SK-N-SH (cell line): ENCODE results near the gene MYO9B. TPM values are rescaled to one million over a fixed set of nuclear protein-coding genes. Genes with fewer than 3 reads are reported as not detected.
"Not testable (repeated sequence)": the region's sequence is repeated elsewhere in the genome, so short reads cannot be mapped to it uniquely, and the experiment has no call there.

Experiments used
- CTCF ChIA-PET: fragments of 300-600, 350-600 bp; formaldehyde crosslinking; extraction: SDS; loops from one replicate; lab custom pipeline; 2021; lab: Yijun Ruan, JAX
- POLR2A ChIA-PET: fragments of 350-600 bp; sonication (Branson Sonifier 250); formaldehyde crosslinking; extraction: SDS; loops from one replicate; lab custom pipeline; 2020; ENCODE audit warnings: antibody characterized with exemption, inconsistent platforms; lab: Yijun Ruan, JAX
- DNase-seq: peaks from one replicate; pipeline ENCODE4 v3.0.0; 2012
- H2AFZ ChIP-seq: fragments of 200-600 bp; sonication (generic); 2 replicates; pipeline ENCODE4 v1.8.1; 2016; ENCODE audit warnings: antibody characterized with exemption, mild to moderate bottlenecking, low read depth
- H3F3A ChIP-seq: fragments of 200-600 bp; sonication (generic); replicated peaks from 2 replicates; pipeline ENCODE3; 2016; ENCODE audit warnings: antibody characterized with exemption, mild to moderate bottlenecking; ENCODE audit not compliant: insufficient read depth
- H3K27ac ChIP-seq, 2 experiments: fragments of 200-500 bp in 1 of 2; fragments of 200-600 bp in 1 of 2; sonication (Bioruptor generic) in 1 of 2; sonication (generic), shearing (Covaris generic) in 1 of 2; 2 replicates each; pipeline versions ENCODE4 v1.5.1 to v1.6.1; 2014 to 2016; ENCODE audit warnings: low read depth in 2 of 2, inconsistent platforms in 1 of 2, low read length in 1 of 2, mild to moderate bottlenecking in 1 of 2, mixed read lengths in 1 of 2
- H3K27me3 ChIP-seq: fragments of 200-600 bp; sonication (generic), shearing (Covaris generic); 2 replicates; pipeline ENCODE4 v1.6.1; 2016; ENCODE audit warnings: mixed run types; ENCODE audit not compliant: insufficient read depth
- H3K36me3 ChIP-seq, 2 experiments: fragments of 200-500 bp in 1 of 2; fragments of 200-600 bp in 1 of 2; sonication (Bioruptor generic) in 1 of 2; sonication (generic) in 1 of 2; replicated peaks in 1 of 2; 2 replicates each; pipeline versions ENCODE3 to v1.5.1; 2014 to 2016; ENCODE audit warnings: low read length in 1 of 2, mild to moderate bottlenecking in 1 of 2; ENCODE audit not compliant: insufficient read depth in 2 of 2, control insufficient read depth in 1 of 2
- H3K4me1 ChIP-seq, 2 experiments: fragments of 200-500 bp in 1 of 2; fragments of 200-600 bp in 1 of 2; sonication (Bioruptor generic) in 1 of 2; sonication (generic), shearing (Covaris generic) in 1 of 2; 2 replicates each; pipeline versions ENCODE4 v1.5.1 to v1.6.1; 2014 to 2016; ENCODE audit warnings: low read depth in 1 of 2, low read length in 1 of 2, mixed run types in 1 of 2; ENCODE audit not compliant: insufficient read depth in 2 of 2, control insufficient read depth in 1 of 2
- H3K4me2 ChIP-seq: fragments of 200-600 bp; sonication (generic), shearing (Covaris generic); 2 replicates; pipeline ENCODE4 v1.6.1; 2017; ENCODE audit warnings: mixed run types
- H3K4me3 ChIP-seq, 2 experiments: fragments of 200-500 bp in 1 of 2; fragments of 200-600 bp in 1 of 2; sonication (Bioruptor generic) in 1 of 2; sonication (generic), shearing (Covaris generic) in 1 of 2; 2 replicates each; pipeline versions ENCODE4 v1.5.1 to v1.8.1; 2014 to 2016; ENCODE audit warnings: low read depth in 2 of 2, inconsistent platforms in 1 of 2, low read length in 1 of 2, mild to moderate bottlenecking in 1 of 2, mixed read lengths in 1 of 2, moderate library complexity in 1 of 2
- H3K79me2 ChIP-seq: fragments of 200-600 bp; sonication (generic); 2 replicates; pipeline ENCODE4 v1.8.1; 2017; ENCODE audit warnings: mild to moderate bottlenecking; ENCODE audit not compliant: insufficient read depth
- H3K9ac ChIP-seq: fragments of 200-600 bp; sonication (generic); 2 replicates; pipeline ENCODE4 v1.6.1; 2017; ENCODE audit warnings: mixed run types
- H3K9me2 ChIP-seq: fragments of 200-600 bp; sonication (generic); 2 replicates; pipeline ENCODE4 v1.6.1; 2017; ENCODE audit warnings: mixed run types
- H3K9me3 ChIP-seq: fragments of 200-600 bp; sonication (generic); 2 replicates; pipeline ENCODE4 v1.6.1; 2017; ENCODE audit warnings: mixed run types, mild to moderate bottlenecking, moderate library complexity
- H4K20me1 ChIP-seq: fragments of 200-600 bp; sonication (generic); 2 replicates; pipeline ENCODE4 v1.6.1; 2017; ENCODE audit warnings: mild to moderate bottlenecking, mixed run types; ENCODE audit not compliant: insufficient read depth
- EZH2phosphoT487 ChIP-seq: fragments of 200-600 bp; sonication (generic); IDR thresholded peaks from 2 replicates; pipeline ENCODE4 v1.6.1; 2017; ENCODE audit warnings: low read depth, mixed run types, mild to moderate bottlenecking, antibody characterized with exemption, moderate library complexity, borderline replicate concordance
- FOXJ3 ChIP-seq: sonication (generic); formaldehyde crosslinking; IDR thresholded peaks from 2 replicates; pipeline ENCODE4 v1.5.1; 2020; ENCODE audit warnings: mild to moderate bottlenecking, missing genetic modification reagents
- FOXM1 ChIP-seq: IDR thresholded peaks from 2 replicates; pipeline ENCODE4 v1.4.0; 2012; ENCODE audit warnings: low read depth, mild to moderate bottlenecking
- GABPA ChIP-seq: IDR thresholded peaks from 2 replicates; pipeline ENCODE4 v1.4.0; 2012; ENCODE audit warnings: low read depth, mild to moderate bottlenecking
- GATA2 ChIP-seq: sonication (generic); formaldehyde crosslinking; IDR thresholded peaks from 2 replicates; pipeline ENCODE4 v1.5.0; 2020; ENCODE audit warnings: mild to moderate bottlenecking, missing genetic modification reagents
- NRF1 ChIP-seq: IDR thresholded peaks from 2 replicates; pipeline ENCODE4 v1.6.1; 2012; ENCODE audit warnings: low read depth, mild to moderate bottlenecking, low read length
- RAD21 ChIP-seq: IDR thresholded peaks from 2 replicates; pipeline ENCODE4 v1.6.1; 2012; ENCODE audit warnings: mild to moderate bottlenecking, low read length
- RXRA ChIP-seq: IDR thresholded peaks from 2 replicates; pipeline ENCODE4 v1.4.0; 2012; ENCODE audit warnings: low read depth, mild to moderate bottlenecking, borderline replicate concordance
- TCF12 ChIP-seq: IDR thresholded peaks from 2 replicates; pipeline ENCODE4 v1.4.0; 2012
- WGBS: methylation state at CpG from one replicate; pipeline ENCODE4 v1.1.6; 2017; ENCODE audit warnings: low lambda C conversion rate; 5-methylcytosine and 5-hydroxymethylcytosine counted together
- polyA plus RNA-seq, 3 experiments: library from polyadenylated mRNA; depleted of rRNA; stranded (reverse); fragments of >200 nt; gene quantifications; 2 replicates each; pipeline ENCODE4 v1.2.3, GENCODE V29; 2012
- TF ChIP-seq, protein P1 (sequence below): IDR thresholded peaks from 2 replicates; pipeline ENCODE4; 2012
- TF ChIP-seq, protein P2 (sequence below): fragments of 200-600 bp; sonication (generic); IDR thresholded peaks from 2 replicates; pipeline ENCODE4 v1.6.1; 2017; ENCODE audit warnings: antibody characterized with exemption, mild to moderate bottlenecking, moderate library complexity
- TF ChIP-seq, protein P3 (sequence below): fragments of 150-350 bp; IDR thresholded peaks from 2 replicates; pipeline ENCODE4 v1.6.1; 2017; ENCODE audit warnings: antibody characterized with exemption, low read length, low read depth, borderline replicate concordance
- TF ChIP-seq, protein P4 (sequence below): IDR thresholded peaks from 2 replicates; pipeline ENCODE4 v1.4.0; 2012; ENCODE audit warnings: low read depth, borderline replicate concordance

Gene MYO9B
- polyA plus RNA-seq, 1 of the 3 experiments (the other 2 are of a cell fraction) = 37.6 TPM

DNA sequence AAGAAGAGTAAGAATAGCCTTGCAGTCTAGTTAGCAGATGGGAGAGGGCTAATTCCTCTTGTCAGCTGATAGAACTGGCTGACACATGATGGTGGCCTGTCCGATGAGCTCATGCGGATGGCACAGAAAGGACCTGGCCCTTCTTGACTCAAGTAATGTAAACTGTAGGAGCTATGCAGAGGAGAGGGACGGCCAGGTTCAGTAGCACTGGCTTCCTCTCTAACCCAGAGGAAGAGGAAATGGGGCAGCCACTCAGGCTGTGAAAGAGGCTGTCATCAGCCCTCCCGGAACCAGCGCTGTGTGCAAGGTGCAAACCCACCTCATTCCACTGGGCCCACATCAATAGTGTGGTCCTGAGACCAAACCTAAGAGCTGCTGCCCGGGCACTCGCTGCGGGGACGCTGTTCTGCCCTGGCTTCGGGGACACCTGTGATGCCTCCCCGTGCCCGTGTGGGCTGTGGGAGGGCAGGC is 108.8 kb downstream of the MYO9B start:
- Histone ChIP-seq H4K20me1 (no peaks in the 10 kb centered on the region), H3K4me1 (no peaks in the 10 kb centered on the region), H3K4me2 (no peak overlapping the region), H2AFZ (no peak overlapping the region), H3K27me3 (no peaks in the 10 kb centered on the region), H3K27ac (no peak overlapping the region), H3K9me3 (no peaks in the 10 kb centered on the region), H3K36me3 (peaks cover 24 to 44% of the 10 kb centered on the region in 2 experiments), H3K9ac (no peak overlapping the region), H3K79me2 (no peaks in the 10 kb centered on the region), H3K4me3 (no peak overlapping the region), H3F3A (no peaks in the 10 kb centered on the region), H3K9me2 (no peaks in the 10 kb centered on the region)
- TF ChIP-seq TCF12 (no peak), RAD21 (no peak), GATA2 (CRISPR knock-in tag) (no peak), GABPA (no peak), RXRA (no peak), FOXM1 (no peak), EZH2phosphoT487 (no peak)
- TF ChIP-seq, protein P1, sequence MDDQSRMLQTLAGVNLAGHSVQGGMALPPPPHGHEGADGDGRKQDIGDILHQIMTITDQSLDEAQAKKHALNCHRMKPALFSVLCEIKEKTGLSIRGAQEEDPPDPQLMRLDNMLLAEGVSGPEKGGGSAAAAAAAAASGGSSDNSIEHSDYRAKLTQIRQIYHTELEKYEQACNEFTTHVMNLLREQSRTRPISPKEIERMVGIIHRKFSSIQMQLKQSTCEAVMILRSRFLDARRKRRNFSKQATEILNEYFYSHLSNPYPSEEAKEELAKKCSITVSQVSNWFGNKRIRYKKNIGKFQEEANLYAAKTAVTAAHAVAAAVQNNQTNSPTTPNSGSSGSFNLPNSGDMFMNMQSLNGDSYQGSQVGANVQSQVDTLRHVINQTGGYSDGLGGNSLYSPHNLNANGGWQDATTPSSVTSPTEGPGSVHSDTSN = no peak
- TF ChIP-seq, protein P2, sequence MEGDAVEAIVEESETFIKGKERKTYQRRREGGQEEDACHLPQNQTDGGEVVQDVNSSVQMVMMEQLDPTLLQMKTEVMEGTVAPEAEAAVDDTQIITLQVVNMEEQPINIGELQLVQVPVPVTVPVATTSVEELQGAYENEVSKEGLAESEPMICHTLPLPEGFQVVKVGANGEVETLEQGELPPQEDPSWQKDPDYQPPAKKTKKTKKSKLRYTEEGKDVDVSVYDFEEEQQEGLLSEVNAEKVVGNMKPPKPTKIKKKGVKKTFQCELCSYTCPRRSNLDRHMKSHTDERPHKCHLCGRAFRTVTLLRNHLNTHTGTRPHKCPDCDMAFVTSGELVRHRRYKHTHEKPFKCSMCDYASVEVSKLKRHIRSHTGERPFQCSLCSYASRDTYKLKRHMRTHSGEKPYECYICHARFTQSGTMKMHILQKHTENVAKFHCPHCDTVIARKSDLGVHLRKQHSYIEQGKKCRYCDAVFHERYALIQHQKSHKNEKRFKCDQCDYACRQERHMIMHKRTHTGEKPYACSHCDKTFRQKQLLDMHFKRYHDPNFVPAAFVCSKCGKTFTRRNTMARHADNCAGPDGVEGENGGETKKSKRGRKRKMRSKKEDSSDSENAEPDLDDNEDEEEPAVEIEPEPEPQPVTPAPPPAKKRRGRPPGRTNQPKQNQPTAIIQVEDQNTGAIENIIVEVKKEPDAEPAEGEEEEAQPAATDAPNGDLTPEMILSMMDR = no peak
- TF ChIP-seq, protein P3, sequence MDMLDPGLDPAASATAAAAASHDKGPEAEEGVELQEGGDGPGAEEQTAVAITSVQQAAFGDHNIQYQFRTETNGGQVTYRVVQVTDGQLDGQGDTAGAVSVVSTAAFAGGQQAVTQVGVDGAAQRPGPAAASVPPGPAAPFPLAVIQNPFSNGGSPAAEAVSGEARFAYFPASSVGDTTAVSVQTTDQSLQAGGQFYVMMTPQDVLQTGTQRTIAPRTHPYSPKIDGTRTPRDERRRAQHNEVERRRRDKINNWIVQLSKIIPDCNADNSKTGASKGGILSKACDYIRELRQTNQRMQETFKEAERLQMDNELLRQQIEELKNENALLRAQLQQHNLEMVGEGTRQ = no peak
- TF ChIP-seq, protein P4, sequence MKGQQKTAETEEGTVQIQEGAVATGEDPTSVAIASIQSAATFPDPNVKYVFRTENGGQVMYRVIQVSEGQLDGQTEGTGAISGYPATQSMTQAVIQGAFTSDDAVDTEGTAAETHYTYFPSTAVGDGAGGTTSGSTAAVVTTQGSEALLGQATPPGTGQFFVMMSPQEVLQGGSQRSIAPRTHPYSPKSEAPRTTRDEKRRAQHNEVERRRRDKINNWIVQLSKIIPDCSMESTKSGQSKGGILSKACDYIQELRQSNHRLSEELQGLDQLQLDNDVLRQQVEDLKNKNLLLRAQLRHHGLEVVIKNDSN = no peak
- ChIA-PET POLR2A (no interaction called here), CTCF (interaction anchor here (0.9 kb wide), 1 partner anchor 98 kb away, joined by 3 read pairs; no protein-coding TSS in a partner anchor)
- no peak for DNase-seq
- WGBS = 98% methylated on average over 10 of the region's 12 CpGs

DNA sequence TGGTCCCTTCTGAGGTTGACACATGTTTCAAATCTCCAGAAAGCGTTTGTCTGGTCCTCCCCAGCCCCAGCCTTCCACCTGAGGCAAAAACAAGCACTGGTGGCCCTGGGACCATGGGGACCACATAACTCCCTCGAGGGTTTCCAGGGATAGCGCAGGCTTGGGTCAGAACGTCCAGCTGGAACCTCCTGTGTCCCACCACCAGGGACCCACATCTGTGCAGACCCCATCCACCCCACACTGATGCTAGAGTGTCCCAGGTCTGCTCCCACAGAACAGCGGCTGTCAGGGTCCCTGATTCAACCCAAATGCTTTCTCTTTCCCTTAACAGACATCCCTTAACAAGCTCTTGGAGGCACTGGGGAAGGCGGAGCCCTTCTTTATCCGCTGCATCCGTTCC is 110.0 kb downstream of the MYO9B start:
- peaks cover 24 to 44% of the 10 kb centered on the region in 2 experiments for H3K36me3 ChIP-seq
- 96% methylated on average over 4 of the region's 8 CpGs for WGBS
- CTCF ChIA-PET = interaction anchor here (1.0 kb wide), 1 partner anchor 16 kb away, joined by 3 read pairs; no protein-coding TSS in a partner anchor

DNA sequence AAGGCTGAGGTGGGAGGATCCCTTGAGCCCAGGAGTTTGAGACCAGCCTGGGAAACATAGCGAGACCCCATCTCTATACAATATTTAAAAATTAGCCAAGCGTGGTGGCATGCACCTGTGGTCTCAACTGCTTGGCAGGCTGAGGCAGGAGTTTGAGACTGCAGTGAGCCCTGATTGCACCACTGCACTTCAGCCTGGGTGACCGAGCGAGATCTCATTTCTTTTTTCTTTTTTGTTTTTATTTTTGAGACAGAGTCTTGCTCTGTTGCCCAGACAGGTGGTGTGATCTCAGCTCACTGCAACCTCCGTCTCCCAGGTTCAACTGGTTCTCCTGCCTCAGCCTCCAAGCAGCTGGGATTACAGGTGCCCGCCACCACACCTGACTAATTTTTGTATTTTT is 116.2 kb downstream of the MYO9B start:
- CTCF ChIA-PET = not testable (repeated sequence)

More for the DNA sequence above, 110.0 kb downstream of the MYO9B start:
- Histone ChIP-seq H3K27ac (no peak overlapping the region), H3K27me3 (no peaks in the 10 kb centered on the region), H2AFZ (no peak overlapping the region), H3K4me3 (no peak overlapping the region), H3K79me2 (no peaks in the 10 kb centered on the region), H3F3A (no peaks in the 10 kb centered on the region), H3K9me2 (no peaks in the 10 kb centered on the region)
- DNase-seq = no peak
- TF ChIP-seq RAD21 = no peak
- TF ChIP-seq NRF1 = no peak
- no peak for TF ChIP-seq FOXJ3 (CRISPR knock-in tag)
- TF ChIP-seq, all 33 proteins: peak for 0
- POLR2A ChIA-PET = no interaction called here
- no peak overlapping the region for H3K4me2 ChIP-seq
- H3K9ac ChIP-seq = no peak overlapping the region
- H3K9me3 ChIP-seq = no peaks in the 10 kb centered on the region
- H3K4me1 ChIP-seq = no peaks in the 10 kb centered on the region
- H4K20me1 ChIP-seq = no peaks in the 10 kb centered on the region

More for the DNA sequence above, 116.2 kb downstream of the MYO9B start:
- H3K27ac ChIP-seq, H3K9me2 ChIP-seq, H2AFZ ChIP-seq, H3F3A ChIP-seq, H3K9me3 ChIP-seq, DNase-seq, H3K79me2 ChIP-seq, H4K20me1 ChIP-seq, H3K9ac ChIP-seq, H3K4me1 ChIP-seq, H3K4me3 ChIP-seq, H3K4me2 ChIP-seq, H3K27me3 ChIP-seq: not testable (repeated sequence)
- POLR2A ChIA-PET = interaction anchor here (0.6 kb wide), 1 partner anchor 23 kb away, joined by 3 read pairs; no protein-coding TSS in a partner anchor
- H3K36me3 ChIP-seq = peaks cover 25 to 40% of the 10 kb centered on the region in 2 experiments
- 85% methylated on average over 6 of the region's 6 CpGs for WGBS
